ENCODE data around the gene SCIN.

The SCIN gene

GRCh38 chr7:12692035-12692434, 121.5 kb downstream of the SCIN start:
- Histone ChIP-seq H3K27ac (ENCODE audit: low read depth in 2 of 2, low read length in 2 of 2) (no peak overlapping the region), H3K4me3 (ENCODE audit: low read length in 2 of 2) (no peak overlapping the region), H3K9me3 (ENCODE audit: control insufficient read depth in 2 of 2, low read length in 2 of 2) (no peaks in the 10 kb centered on the region), H3K4me1 (ENCODE audit: control insufficient read depth in 2 of 2, insufficient read depth in 2 of 2, low read length in 2 of 2) (peaks cover 2 to 6% of the 10 kb centered on the region in 2 donors), H3K27me3 (ENCODE audit: control insufficient read depth in 2 of 2, insufficient read depth in 2 of 2, low read length in 2 of 2) (no peaks in the 10 kb centered on the region), H3K9ac (ENCODE audit: low read depth in 1 of 2, low read length in 2 of 2) (no peak overlapping the region), H3K36me3 (ENCODE audit: control insufficient read depth in 2 of 2, insufficient read depth in 2 of 2, low read length in 2 of 2) (no peaks in the 10 kb centered on the region)

GRCh38 chr7:12692479-12693259, 122.1 kb downstream of the SCIN start:
- H3K9ac ChIP-seq (ENCODE audit: low read depth in 1 of 2, low read length in 2 of 2): no peak overlapping the region

GRCh38 chr7:12694817-12695216, 124.3 kb downstream of the SCIN start:
- no peaks in the 10 kb centered on the region for H3K27me3 ChIP-seq (ENCODE audit: control insufficient read depth in 2 of 2, insufficient read depth in 2 of 2, low read length in 2 of 2)
- no peaks in the 10 kb centered on the region for H3K36me3 ChIP-seq (ENCODE audit: control insufficient read depth in 2 of 2, insufficient read depth in 2 of 2, low read length in 2 of 2)
- H3K4me1 ChIP-seq (ENCODE audit: control insufficient read depth in 2 of 2, insufficient read depth in 2 of 2, low read length in 2 of 2): peaks cover 2 to 3% of the 10 kb centered on the region in 2 donors
- H3K9me3 ChIP-seq (ENCODE audit: control insufficient read depth in 2 of 2, low read length in 2 of 2): no peaks in the 10 kb centered on the region
- H3K9ac ChIP-seq (ENCODE audit: low read depth in 1 of 2, low read length in 2 of 2): no peak overlapping the region
- H3K4me3 ChIP-seq (ENCODE audit: low read length in 2 of 2): no peak overlapping the region
- no peak overlapping the region for H3K27ac ChIP-seq (ENCODE audit: low read depth in 2 of 2, low read length in 2 of 2)

More at GRCh38 chr7:12692479-12693259, 122.1 kb downstream of the SCIN start:
- peaks cover 2 to 6% of the 10 kb centered on the region in 2 donors for H3K4me1 ChIP-seq (ENCODE audit: control insufficient read depth in 2 of 2, insufficient read depth in 2 of 2, low read length in 2 of 2)
- H3K27ac ChIP-seq (ENCODE audit: low read depth in 2 of 2, low read length in 2 of 2): no peak overlapping the region
- H3K27me3 ChIP-seq (ENCODE audit: control insufficient read depth in 2 of 2, insufficient read depth in 2 of 2, low read length in 2 of 2): no peaks in the 10 kb centered on the region
- H3K4me3 ChIP-seq (ENCODE audit: low read length in 2 of 2): no peak overlapping the region
- H3K36me3 ChIP-seq (ENCODE audit: control insufficient read depth in 2 of 2, insufficient read depth in 2 of 2, low read length in 2 of 2): no peaks in the 10 kb centered on the region
- no peaks in the 10 kb centered on the region for H3K9me3 ChIP-seq (ENCODE audit: control insufficient read depth in 2 of 2, low read length in 2 of 2)

GRCh38 chr7:12695965-12696364, 125.4 kb downstream of the SCIN start:
- Histone ChIP-seq H3K9ac (ENCODE audit: low read depth in 1 of 2, low read length in 2 of 2) (no peak overlapping the region), H3K27ac (ENCODE audit: low read depth in 2 of 2, low read length in 2 of 2) (no peak overlapping the region), H3K4me3 (ENCODE audit: low read length in 2 of 2) (no peak overlapping the region), H3K4me1 (ENCODE audit: control insufficient read depth in 2 of 2, insufficient read depth in 2 of 2, low read length in 2 of 2) (peaks cover 2 to 3% of the 10 kb centered on the region in 2 donors), H3K9me3 (ENCODE audit: control insufficient read depth in 2 of 2, low read length in 2 of 2) (peaks cover 0 to 2% of the 10 kb centered on the region in 2 donors), H3K27me3 (ENCODE audit: control insufficient read depth in 2 of 2, insufficient read depth in 2 of 2, low read length in 2 of 2) (no peaks in the 10 kb centered on the region), H3K36me3 (ENCODE audit: control insufficient read depth in 2 of 2, insufficient read depth in 2 of 2, low read length in 2 of 2) (no peaks in the 10 kb centered on the region)

- Histone ChIP-seq H3K27me3 (ENCODE audit: control insufficient read depth in 2 of 2, insufficient read depth in 2 of 2, low read length in 2 of 2) (no peaks in the 10 kb centered on the region), H3K36me3 (ENCODE audit: control insufficient read depth in 2 of 2, insufficient read depth in 2 of 2, low read length in 2 of 2) (no peaks in the 10 kb centered on the region), H3K27ac (ENCODE audit: low read depth in 2 of 2, low read length in 2 of 2) (no peak overlapping the region)
Observed at GRCh38 chr7:12699299-12699698, 128.8 kb downstream of the SCIN start.

GRCh38 chr7:12701433-12701832, 130.9 kb downstream of the SCIN start:
- H3K9me3 ChIP-seq (ENCODE audit: control insufficient read depth in 2 of 2, low read length in 2 of 2): peaks cover 0 to 2% of the 10 kb centered on the region in 2 donors
- H3K4me3 ChIP-seq (ENCODE audit: low read length in 2 of 2): no peak overlapping the region
- H3K9ac ChIP-seq (ENCODE audit: low read depth in 1 of 2, low read length in 2 of 2): no peak overlapping the region
- no peaks in the 10 kb centered on the region for H3K36me3 ChIP-seq (ENCODE audit: control insufficient read depth in 2 of 2, insufficient read depth in 2 of 2, low read length in 2 of 2)
- H3K27ac ChIP-seq (ENCODE audit: low read depth in 2 of 2, low read length in 2 of 2): no peak overlapping the region
- H3K27me3 ChIP-seq (ENCODE audit: control insufficient read depth in 2 of 2, insufficient read depth in 2 of 2, low read length in 2 of 2): no peaks in the 10 kb centered on the region
- H3K4me1 ChIP-seq (ENCODE audit: control insufficient read depth in 2 of 2, insufficient read depth in 2 of 2, low read length in 2 of 2): no peaks in the 10 kb centered on the region

More at GRCh38 chr7:12699299-12699698, 128.8 kb downstream of the SCIN start:
- Histone ChIP-seq H3K9ac (ENCODE audit: low read depth in 1 of 2, low read length in 2 of 2) (no peak overlapping the region), H3K9me3 (ENCODE audit: control insufficient read depth in 2 of 2, low read length in 2 of 2) (peaks cover 0 to 2% of the 10 kb centered on the region in 2 donors), H3K4me1 (ENCODE audit: control insufficient read depth in 2 of 2, insufficient read depth in 2 of 2, low read length in 2 of 2) (peaks cover 2 to 3% of the 10 kb centered on the region in 2 donors), H3K4me3 (ENCODE audit: low read length in 2 of 2) (no peak overlapping the region)

GRCh38 chr7:12703881-12704280, 133.4 kb downstream of the SCIN start:
- Histone ChIP-seq H3K4me1 (ENCODE audit: control insufficient read depth in 2 of 2, insufficient read depth in 2 of 2, low read length in 2 of 2) (peaks cover 0 to 4% of the 10 kb centered on the region in 2 donors), H3K9me3 (ENCODE audit: control insufficient read depth in 2 of 2, low read length in 2 of 2) (peaks cover 0 to 2% of the 10 kb centered on the region in 2 donors), H3K4me3 (ENCODE audit: low read length in 2 of 2) (no peak overlapping the region), H3K36me3 (ENCODE audit: control insufficient read depth in 2 of 2, insufficient read depth in 2 of 2, low read length in 2 of 2) (no peaks in the 10 kb centered on the region), H3K9ac (ENCODE audit: low read depth in 1 of 2, low read length in 2 of 2) (no peak overlapping the region), H3K27ac (ENCODE audit: low read depth in 2 of 2, low read length in 2 of 2) (no peak overlapping the region), H3K27me3 (ENCODE audit: control insufficient read depth in 2 of 2, insufficient read depth in 2 of 2, low read length in 2 of 2) (no peaks in the 10 kb centered on the region)

GRCh38 chr7:12705878-12706277, 135.4 kb downstream of the SCIN start:
- Histone ChIP-seq H3K27ac (ENCODE audit: low read depth in 2 of 2, low read length in 2 of 2) (no peak overlapping the region), H3K36me3 (ENCODE audit: control insufficient read depth in 2 of 2, insufficient read depth in 2 of 2, low read length in 2 of 2) (no peaks in the 10 kb centered on the region), H3K4me3 (ENCODE audit: low read length in 2 of 2) (no peak overlapping the region), H3K9me3 (ENCODE audit: control insufficient read depth in 2 of 2, low read length in 2 of 2) (no peaks in the 10 kb centered on the region), H3K4me1 (ENCODE audit: control insufficient read depth in 2 of 2, insufficient read depth in 2 of 2, low read length in 2 of 2) (peaks cover 0 to 7% of the 10 kb centered on the region in 2 donors), H3K9ac (ENCODE audit: low read depth in 1 of 2, low read length in 2 of 2) (no peak overlapping the region), H3K27me3 (ENCODE audit: control insufficient read depth in 2 of 2, insufficient read depth in 2 of 2, low read length in 2 of 2) (no peaks in the 10 kb centered on the region)

- Histone ChIP-seq H3K4me3 (ENCODE audit: low read length in 2 of 2) (no peak overlapping the region), H3K9ac (ENCODE audit: low read depth in 1 of 2, low read length in 2 of 2) (no peak overlapping the region), H3K36me3 (ENCODE audit: control insufficient read depth in 2 of 2, insufficient read depth in 2 of 2, low read length in 2 of 2) (no peaks in the 10 kb centered on the region), H3K27ac (ENCODE audit: low read depth in 2 of 2, low read length in 2 of 2) (no peak overlapping the region), H3K27me3 (ENCODE audit: control insufficient read depth in 2 of 2, insufficient read depth in 2 of 2, low read length in 2 of 2) (no peaks in the 10 kb centered on the region), H3K4me1 (ENCODE audit: control insufficient read depth in 2 of 2, insufficient read depth in 2 of 2, low read length in 2 of 2) (peaks cover 0 to 11% of the 10 kb centered on the region in 2 donors), H3K9me3 (ENCODE audit: control insufficient read depth in 2 of 2, low read length in 2 of 2) (no peaks in the 10 kb centered on the region)
Observed at GRCh38 chr7:12706900-12707536, 136.5 kb downstream of the SCIN start.

- no peak overlapping the region for H3K4me3 ChIP-seq (ENCODE audit: low read length in 2 of 2)
- no peaks in the 10 kb centered on the region for H3K9me3 ChIP-seq (ENCODE audit: control insufficient read depth in 2 of 2, low read length in 2 of 2)
- H3K4me1 ChIP-seq (ENCODE audit: control insufficient read depth in 2 of 2, insufficient read depth in 2 of 2, low read length in 2 of 2): peaks cover 3 to 18% of the 10 kb centered on the region in 2 donors
- no peaks in the 10 kb centered on the region for H3K27me3 ChIP-seq (ENCODE audit: control insufficient read depth in 2 of 2, insufficient read depth in 2 of 2, low read length in 2 of 2)
- H3K36me3 ChIP-seq (ENCODE audit: control insufficient read depth in 2 of 2, insufficient read depth in 2 of 2, low read length in 2 of 2): no peaks in the 10 kb centered on the region
- H3K9ac ChIP-seq (ENCODE audit: low read depth in 1 of 2, low read length in 2 of 2): no peak overlapping the region
- H3K27ac ChIP-seq (ENCODE audit: low read depth in 2 of 2, low read length in 2 of 2): no peak overlapping the region
Observed at GRCh38 chr7:12708314-12708713, 137.8 kb downstream of the SCIN start.

Measured in mucosa of rectum (tissue), 2 donors.